Posterior vena cava (tissue), 2 donors: Measurements from ENCODE around the gene ANO10. TPM values are rescaled to one million over a fixed set of nuclear protein-coding genes. Genes with fewer than 3 reads are reported as not detected.

Source experiments
- DNase-seq: peaks from one replicate; pipeline ENCODE4 v3.0.0-alpha.2; 2020; ENCODE audit warnings: low spot score
- intact Hi-C, 2 donors: fragments of 100-400 bp; cut with DNase I; formaldehyde crosslinking; loops; one replicate each; pipeline versions ENCODE4 v1.14.1 to v1.14.2; 2022 to 2023
- total RNA-seq, 2 donors: library from RNA; stranded (reverse); fragmentation: NEBNext Ultra II Directional; extraction: Animal tissue kit (Norgen Biotek cat#: 25700); gene quantifications; one replicate each; pipeline ENCODE4 v1.2.1, GENCODE V29; 2021
- donor health status: DM: yes; HTN: yes; CAD: no.
- donor health status: DM: yes; HTN: yes; CAD: no.

ANO10 gene
- total RNA-seq, 2 donors from 2014 or later = 56.1 to 61.5 TPM

DNA sequence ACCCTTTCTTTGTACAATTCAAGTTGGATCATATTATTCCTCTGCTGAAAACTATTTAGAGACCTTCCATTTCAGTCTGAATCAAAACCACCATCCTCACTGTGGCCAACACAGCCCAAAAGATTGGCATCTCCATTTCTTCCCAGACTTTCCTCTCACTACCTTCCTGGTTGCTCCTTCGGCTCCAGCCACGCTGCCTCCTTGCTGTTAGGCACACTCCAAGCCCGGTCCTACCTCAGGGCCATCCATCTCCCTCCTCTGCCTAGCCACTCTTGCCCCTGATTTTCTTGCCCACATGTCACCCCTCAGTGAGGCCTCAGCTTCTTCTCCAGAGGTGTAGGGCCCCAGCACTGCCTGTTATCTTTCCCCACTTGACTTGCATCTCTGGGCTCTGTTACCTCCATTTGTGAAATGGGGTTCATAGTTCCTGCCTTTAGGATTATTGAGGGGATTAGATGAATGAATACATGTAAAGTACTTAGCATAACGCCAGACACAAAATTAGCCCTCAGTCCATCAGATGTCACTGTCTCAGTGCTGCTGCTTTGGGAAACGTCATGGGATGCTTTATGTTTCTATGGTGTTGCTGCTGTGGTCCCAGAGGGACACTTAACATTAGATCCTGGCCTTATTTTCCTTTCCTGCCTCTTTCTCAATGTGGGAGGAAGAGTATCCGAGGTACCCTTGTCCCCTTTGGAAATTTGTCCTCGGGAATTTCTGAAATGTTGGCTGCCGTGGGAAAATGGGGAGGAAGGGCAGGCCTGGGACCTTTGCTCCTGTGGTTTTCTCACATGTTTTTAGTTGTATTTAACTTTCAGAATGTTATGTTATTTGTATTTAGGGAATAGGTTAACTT lies 304.1 kb downstream of the ANO10 start:
- intact Hi-C loops = no loop called here
- no peak for DNase-seq

DNA sequence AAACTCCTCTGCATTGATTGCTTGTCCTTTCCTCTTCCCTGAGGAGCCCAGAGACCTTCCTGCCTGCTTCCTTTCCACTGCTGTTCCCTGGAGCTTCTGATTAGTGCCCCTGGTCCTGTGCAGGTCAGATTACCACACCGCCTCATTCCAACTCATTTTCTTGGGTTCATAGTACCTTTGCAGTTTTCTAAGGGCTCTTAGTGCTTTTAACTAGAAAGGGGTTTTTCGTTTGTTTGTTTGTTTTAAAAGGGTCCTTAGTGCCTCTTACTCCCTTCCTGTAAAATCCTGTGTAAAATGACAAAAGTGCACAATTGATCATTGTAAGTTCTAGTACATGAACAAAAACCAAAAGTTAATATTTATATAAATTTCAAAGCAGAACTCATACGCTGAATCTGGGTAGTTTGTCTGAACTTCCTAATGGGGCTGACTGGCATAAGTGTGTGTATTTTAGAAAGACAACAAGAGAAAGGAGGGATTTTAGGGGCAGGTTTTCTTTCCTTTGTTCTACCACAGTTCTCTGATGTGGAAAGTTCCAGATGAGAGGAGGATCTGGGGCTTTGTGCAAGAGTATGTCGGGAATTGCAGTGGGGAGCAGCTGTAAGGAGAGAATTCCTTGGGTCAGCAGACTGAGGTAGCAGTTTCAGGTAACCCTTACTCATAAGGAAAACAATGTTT lies 304.9 kb downstream of the ANO10 start:
- intact Hi-C loops = no loop called here
- no peak for DNase-seq

Other genes starting within 250 kb of the ANO10 start
- gene ABHD5, start 68.9 kb upstream of the ANO10 start, total RNA-seq = 10 to 100 TPM; 19.8 to 32.9 TPM